Astrocyte (in vitro differentiated cells and primary cell): ENCODE results near the gene CACNB4.

Experiments
- CTCF ChIP-seq: IDR thresholded peaks from 2 replicates; pipeline ENCODE4 v1.5.1; 2011; ENCODE audit warnings: low read depth, mild to moderate bottlenecking, inconsistent platforms, low read length, moderate library complexity; ENCODE audit not compliant: insufficient read depth
- EZH2 ChIP-seq: IDR thresholded peaks from 2 replicates; pipeline ENCODE4 v1.6.1; 2012; ENCODE audit warnings: mild to moderate bottlenecking, low read length, inconsistent platforms; ENCODE audit not compliant: insufficient read depth

DNA sequence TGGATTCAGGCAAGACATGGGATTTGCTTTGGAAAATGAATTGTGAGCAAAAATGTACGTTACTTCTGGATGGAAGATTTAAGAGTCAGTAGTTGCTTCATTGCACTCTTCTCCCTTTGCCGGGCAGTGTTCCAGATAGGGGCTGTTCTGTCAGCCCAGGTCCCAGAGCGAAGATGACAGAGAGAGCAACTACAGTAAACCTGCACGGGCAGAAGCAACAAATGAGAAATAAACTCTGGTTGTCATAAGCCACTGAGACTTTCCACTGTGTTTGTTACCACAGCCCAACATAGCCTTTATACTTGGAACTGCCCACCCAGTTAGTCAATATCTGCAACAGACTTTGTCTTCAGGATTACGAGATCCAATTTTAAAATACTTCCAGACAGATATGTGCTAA lies 83.3 kb downstream of the CACNB4 start:
- TF ChIP-seq EZH2: no peak
- no peak for TF ChIP-seq CTCF
